HTR-8/SVneo (cell line): Measurements from ENCODE around the gene TDRD9.
A peak's percentile ranks its signal among the peaks of the same experiment; 100 is the strongest.

ENCODE experiments used
- DNase-seq: peaks from one replicate; pipeline ENCODE4 v3.0.0; 2011; ENCODE audit warnings: low spot score, mixed read lengths; ENCODE audit not compliant: insufficient read length
- FAIRE-seq: peaks from 2 replicates; lab custom pipeline; 2011; peaks lifted over from hg19 to GRCh38; lab: Jason Lieb, UNC

Gene TDRD9

GRCh38 chr14:104019029-104019428 is 90.8 kb downstream of the TDRD9 start:
- FAIRE-seq (no peak), DNase-seq (no peak)

GRCh38 chr14:104019806-104020205 is 91.5 kb downstream of the TDRD9 start:
- FAIRE-seq (no peak), DNase-seq (no peak)

- FAIRE-seq (no peak), DNase-seq (no peak)
Observed at GRCh38 chr14:104020471-104020870, 92.2 kb downstream of the TDRD9 start.

- DNase-seq (no peak), FAIRE-seq (no peak)
Observed at GRCh38 chr14:104023325-104024055, 95.2 kb downstream of the TDRD9 start.

GRCh38 chr14:104025534-104025933 is 97.3 kb downstream of the TDRD9 start:
- no peak for FAIRE-seq
- DNase-seq: no peak

- FAIRE-seq (no peak), DNase-seq (no peak)
Observed at GRCh38 chr14:104026024-104026423, 97.8 kb downstream of the TDRD9 start.

- FAIRE-seq (no peak), DNase-seq (no peak)
Observed at GRCh38 chr14:104030958-104031357, 102.7 kb downstream of the TDRD9 start.

- FAIRE-seq: no peak
- no peak for DNase-seq
Observed at GRCh38 chr14:104031384-104031783, 103.1 kb downstream of the TDRD9 start.

GRCh38 chr14:104034976-104035699 is 106.9 kb downstream of the TDRD9 start:
- FAIRE-seq (no peak), DNase-seq (no peak)

- DNase-seq (no peak), FAIRE-seq (no peak)
Observed at GRCh38 chr14:104036212-104036611, 108.0 kb downstream of the TDRD9 start.

- DNase-seq: no peak
- FAIRE-seq: no peak
Observed at GRCh38 chr14:104037074-104037473, 108.8 kb downstream of the TDRD9 start.

- no peak for FAIRE-seq
- no peak for DNase-seq
Observed at GRCh38 chr14:104037903-104038302, 109.6 kb downstream of the TDRD9 start.

- FAIRE-seq: no peak
Observed at GRCh38 chr14:104039214-104039613, 111.0 kb downstream of the TDRD9 start.

GRCh38 chr14:104040539-104040938 is 112.3 kb downstream of the TDRD9 start:
- FAIRE-seq (no peak), DNase-seq (no peak)

More at GRCh38 chr14:104039214-104039613, 111.0 kb downstream of the TDRD9 start:
- no peak for DNase-seq

GRCh38 chr14:104041430-104042104 is 113.3 kb downstream of the TDRD9 start:
- DNase-seq (no peak), FAIRE-seq (no peak)

GRCh38 chr14:104044016-104044415 is 115.8 kb downstream of the TDRD9 start:
- no peak for FAIRE-seq
- DNase-seq: no peak

- no peak for DNase-seq
- no peak for FAIRE-seq
Observed at GRCh38 chr14:104047761-104048160, 119.5 kb downstream of the TDRD9 start.

GRCh38 chr14:104048758-104049507 is 120.7 kb downstream of the TDRD9 start:
- FAIRE-seq (peak; percentile 4), DNase-seq (no peak)

GRCh38 chr14:104049576-104050240 is 121.5 kb downstream of the TDRD9 start:
- FAIRE-seq: no peak

More at GRCh38 chr14:104049576-104050240, 121.5 kb downstream of the TDRD9 start:
- no peak for DNase-seq
